ENCODE data around the gene LCN1. TPM values are rescaled to one million over a fixed set of nuclear protein-coding genes. Genes with fewer than 3 reads are reported as not detected.

The LCN1 gene
- total RNA-seq, 2 donors from 2014 or later, result not detected

DNA sequence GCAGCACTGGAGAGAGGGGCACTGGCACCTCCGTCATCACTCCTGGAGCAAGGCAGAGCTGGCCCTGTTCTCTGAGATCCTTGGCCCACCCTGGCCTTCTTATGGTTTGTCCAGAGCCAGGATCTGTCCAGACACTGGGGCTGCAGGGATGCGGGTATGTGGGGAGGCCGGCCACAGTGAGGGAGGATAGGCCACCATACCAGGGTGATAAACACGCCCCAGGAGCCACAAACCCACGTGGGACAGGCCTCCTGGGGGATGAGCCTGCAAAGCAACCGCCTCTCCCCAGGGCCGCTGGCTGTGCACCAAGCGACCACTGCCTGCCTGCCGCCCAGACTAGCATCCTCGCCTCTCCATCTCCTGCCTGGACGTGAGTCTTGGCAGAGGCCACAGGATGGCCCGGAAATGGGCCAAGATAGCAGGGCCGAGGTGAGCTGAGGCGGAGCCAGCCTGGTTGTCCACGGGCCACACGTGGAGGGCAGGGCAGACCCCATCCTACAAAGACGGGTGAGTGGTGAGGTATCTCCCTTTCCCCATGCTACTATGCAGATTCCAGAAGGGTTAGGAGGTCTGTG lies 29.2 kb downstream of the LCN1 start:
- no peaks in the 10 kb centered on the region for H3K27me3 ChIP-seq
- no peak for TF ChIP-seq CTCF (IDR thresholded peaks at IDR 0.05)
- H3K36me3 ChIP-seq, result no peaks in the 10 kb centered on the region
- H3K4me1 ChIP-seq, result no peaks in the 10 kb centered on the region
- H3K4me3 ChIP-seq, result no peak overlapping the region
- H3K27ac ChIP-seq, result no peak overlapping the region
- DNase-seq (ENCODE audit: low spot score), result no peak
- no peaks in the 10 kb centered on the region for H3K9me3 ChIP-seq

- TF ChIP-seq CTCF (IDR thresholded peaks at IDR 0.05), result no peak
Measured at GRCh38 chr9:135551031-135551430, 29.8 kb downstream of the LCN1 start.

DNA sequence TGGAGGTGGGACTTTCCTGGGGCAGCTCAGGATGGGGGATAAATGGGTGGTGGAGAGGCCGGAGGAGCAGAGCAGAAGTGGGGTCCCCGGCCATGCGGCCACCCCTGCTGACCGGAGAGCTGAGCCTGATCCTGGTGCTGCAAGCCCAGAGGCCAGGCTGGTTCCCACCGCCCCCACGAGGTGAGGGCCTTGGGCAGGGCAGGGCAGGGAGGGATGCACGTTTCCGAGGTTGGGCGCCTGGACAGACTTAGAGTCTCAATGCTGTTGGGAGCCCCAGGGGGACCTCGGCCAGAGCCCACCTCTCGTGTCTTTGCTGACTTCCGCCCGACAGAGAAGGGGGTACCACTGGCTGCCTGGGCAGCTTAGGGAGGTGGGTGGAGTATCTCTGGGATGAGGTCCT lies 30.2 kb downstream of the LCN1 start:
- H3K4me3 ChIP-seq, result no peak overlapping the region
- H3K27me3 ChIP-seq, result no peaks in the 10 kb centered on the region
- no peak for TF ChIP-seq CTCF (IDR thresholded peaks at IDR 0.05)
- H3K36me3 ChIP-seq, result no peaks in the 10 kb centered on the region
- no peak for DNase-seq (ENCODE audit: low spot score)
- no peaks in the 10 kb centered on the region for H3K4me1 ChIP-seq
- H3K27ac ChIP-seq, result no peak overlapping the region
- no peaks in the 10 kb centered on the region for H3K9me3 ChIP-seq

More at GRCh38 chr9:135551031-135551430, 29.8 kb downstream of the LCN1 start:
- Histone ChIP-seq H3K27me3 (no peaks in the 10 kb centered on the region), H3K4me1 (no peaks in the 10 kb centered on the region), H3K4me3 (no peak overlapping the region), H3K36me3 (no peaks in the 10 kb centered on the region), H3K27ac (no peak overlapping the region), H3K9me3 (no peaks in the 10 kb centered on the region)
- DNase-seq (ENCODE audit: low spot score), result no peak

- no peak for TF ChIP-seq CTCF (IDR thresholded peaks at IDR 0.05)
- H3K27ac ChIP-seq, result no peak overlapping the region
- H3K36me3 ChIP-seq, result no peaks in the 10 kb centered on the region
- no peaks in the 10 kb centered on the region for H3K27me3 ChIP-seq
- H3K4me1 ChIP-seq, result no peaks in the 10 kb centered on the region
- DNase-seq (ENCODE audit: low spot score), result no peak
- H3K9me3 ChIP-seq, result no peaks in the 10 kb centered on the region
- no peak overlapping the region for H3K4me3 ChIP-seq
Measured at GRCh38 chr9:135552021-135552697, 30.9 kb downstream of the LCN1 start.

DNA sequence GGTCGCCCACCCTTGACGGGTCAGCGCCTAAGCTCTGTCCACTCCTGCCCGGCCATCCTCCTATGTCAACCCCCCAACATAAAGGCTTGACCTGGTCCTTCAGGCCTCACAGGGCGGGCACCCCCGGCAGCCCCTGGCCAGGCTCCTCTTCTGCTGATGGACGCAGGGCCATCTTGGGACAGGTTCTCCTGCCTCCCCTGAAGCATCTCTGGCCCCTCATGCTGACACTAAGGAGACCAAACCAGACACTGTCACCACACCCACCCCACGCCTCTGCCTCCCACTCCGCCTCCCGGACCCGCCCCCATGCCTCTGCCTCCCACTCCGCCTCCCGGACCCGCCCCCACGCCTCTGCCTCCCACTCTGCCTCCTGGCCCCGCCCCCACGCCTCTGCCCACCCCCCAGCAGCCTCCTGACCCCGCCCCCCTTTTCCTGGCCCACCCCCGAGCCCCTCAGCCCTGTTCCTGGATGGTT lies 31.5 kb downstream of the LCN1 start:
- no peaks in the 10 kb centered on the region for H3K4me1 ChIP-seq
- no peaks in the 10 kb centered on the region for H3K27me3 ChIP-seq
- TF ChIP-seq CTCF (IDR thresholded peaks at IDR 0.05), result no peak
- H3K9me3 ChIP-seq, result no peaks in the 10 kb centered on the region
- H3K36me3 ChIP-seq, result no peaks in the 10 kb centered on the region
- no peak overlapping the region for H3K27ac ChIP-seq
- DNase-seq (ENCODE audit: low spot score), result no peak
- H3K4me3 ChIP-seq, result no peak overlapping the region
